ENCODE results near the gene C6orf52.

GRCh38 chr6:10640412-10640811 lies 54.0 kb downstream of the C6orf52 start:
- TF ChIP-seq YY1 (IDR thresholded peaks at IDR 0.05), result no peak
- TF ChIP-seq CTCF (IDR thresholded peaks at IDR 0.05; ENCODE audit: low read depth, low read length, missing input control), result no peak
- TF ChIP-seq RAD21 (IDR thresholded peaks at IDR 0.05), result no peak
- no peak for TF ChIP-seq JUND (IDR thresholded peaks at IDR 0.05)
- no peak for TF ChIP-seq GABPA (IDR thresholded peaks at IDR 0.05 in 1 of 2, conservative IDR thresholded peaks at IDR 0.05 in 1 of 2)
- TF ChIP-seq TAF1 (conservative IDR thresholded peaks at IDR 0.05), result no peak
- no peak for TF ChIP-seq EGR1 (IDR thresholded peaks at IDR 0.05; ENCODE audit: low read depth in 2 of 2)
- no peak for TF ChIP-seq FOXA1 (IDR thresholded peaks at IDR 0.05)
- no peak for TF ChIP-seq MAX (IDR thresholded peaks at IDR 0.05)
- no peak for TF ChIP-seq REST (IDR thresholded peaks at IDR 0.05)
- no peak for TF ChIP-seq ATF3 (IDR thresholded peaks at IDR 0.05)
- TF ChIP-seq RXRA (IDR thresholded peaks at IDR 0.05), result no peak
- TF ChIP-seq SP1 (IDR thresholded peaks at IDR 0.05), result no peak
- TF ChIP-seq HNF4G (IDR thresholded peaks at IDR 0.05), result no peak
